ENCODE results near the gene BCHE.

BCHE gene

DNA sequence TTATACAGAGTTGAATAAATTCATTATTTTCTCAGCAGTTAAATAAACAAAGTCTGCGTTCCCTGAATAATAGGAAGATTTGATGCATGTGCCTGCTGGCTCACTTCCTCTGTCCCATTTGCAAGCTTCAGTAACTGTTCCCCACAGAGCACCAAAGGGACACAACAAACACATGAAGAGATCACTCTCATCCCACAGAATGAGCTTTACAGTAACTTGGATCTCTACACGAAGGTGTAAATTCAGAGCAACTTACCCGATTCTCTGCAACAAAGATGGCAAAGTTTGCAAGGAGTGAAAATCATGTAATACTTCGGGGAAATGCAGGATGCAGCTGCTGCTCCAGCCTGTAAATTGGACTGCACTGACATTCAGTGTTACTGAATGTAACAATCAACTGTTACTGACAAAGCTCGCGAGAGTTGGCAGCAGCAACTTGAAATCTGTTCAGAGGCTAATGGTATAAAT, at the start of gene BCHE:
Gene BCHE (minus strand): TSS at position 366 of the 468 bp plus-strand sequence. CDS start 6,390 bp downstream, outside the sequence.
- TF ChIP-seq GATA2 (IDR thresholded peaks at IDR 0.05; ENCODE audit: low read depth, low read length) (no peak), GATA3 (IDR thresholded peaks at IDR 0.05; ENCODE audit: low read depth, low read length) (no peak)

DNA sequence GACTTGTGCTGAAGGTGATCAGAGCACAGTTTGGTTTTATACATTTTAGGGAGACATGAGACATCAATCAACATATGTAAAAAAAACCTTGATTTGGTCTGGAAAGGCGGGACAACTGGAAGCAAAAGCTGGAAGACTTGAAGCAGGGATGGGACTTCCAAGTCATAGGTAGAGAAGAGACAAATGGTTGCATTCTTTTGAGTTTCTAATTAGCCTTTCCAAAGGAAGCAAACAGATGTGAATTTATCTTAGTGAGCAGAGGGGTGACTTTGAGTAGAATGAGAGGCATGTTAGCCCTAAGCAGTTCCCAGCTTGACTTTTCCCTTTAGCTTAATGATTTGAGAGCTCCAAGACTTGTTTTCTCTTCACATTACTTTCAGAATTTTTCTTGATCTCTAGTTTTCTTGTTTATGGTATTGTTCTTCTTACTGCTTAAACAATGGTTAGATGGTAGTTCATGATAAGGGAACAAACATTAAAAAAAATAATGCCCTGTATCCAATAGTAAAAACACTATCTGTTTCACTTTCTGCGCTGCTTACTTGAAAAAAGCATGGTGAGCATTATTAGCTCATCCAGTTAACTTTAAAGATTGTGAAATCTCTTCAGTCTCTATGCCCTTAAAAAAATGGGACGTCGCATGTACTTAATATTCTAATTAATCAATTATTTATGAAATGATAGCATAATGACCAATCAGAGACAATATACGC, 48.5 kb upstream of the BCHE start:
- TF ChIP-seq GATA3 (IDR thresholded peaks at IDR 0.05; ENCODE audit: low read depth, low read length) = no peak
- TF ChIP-seq GATA2 (IDR thresholded peaks at IDR 0.05; ENCODE audit: low read depth, low read length) = no peak

DNA sequence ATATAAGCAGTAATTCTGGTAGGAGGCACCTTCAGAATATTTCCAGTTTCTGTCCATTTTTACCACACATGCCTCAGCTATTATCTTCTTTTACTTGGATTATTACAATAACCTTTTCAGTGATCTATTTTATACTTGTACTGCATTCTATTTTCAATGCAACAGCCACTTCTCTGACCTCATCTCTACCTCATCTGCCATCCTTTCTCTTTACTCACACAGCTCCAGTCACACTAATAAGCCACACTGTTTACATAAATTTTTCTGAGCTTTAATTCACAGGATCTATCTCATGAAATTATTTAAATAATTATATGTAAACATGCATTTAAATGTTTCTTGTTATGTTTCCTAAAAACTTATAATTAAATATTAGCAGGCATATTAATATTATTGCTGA, 47.3 kb upstream of the BCHE start:
- TF ChIP-seq GATA2 (IDR thresholded peaks at IDR 0.05; ENCODE audit: low read depth, low read length) (no peak), GATA3 (IDR thresholded peaks at IDR 0.05; ENCODE audit: low read depth, low read length) (no peak)

DNA sequence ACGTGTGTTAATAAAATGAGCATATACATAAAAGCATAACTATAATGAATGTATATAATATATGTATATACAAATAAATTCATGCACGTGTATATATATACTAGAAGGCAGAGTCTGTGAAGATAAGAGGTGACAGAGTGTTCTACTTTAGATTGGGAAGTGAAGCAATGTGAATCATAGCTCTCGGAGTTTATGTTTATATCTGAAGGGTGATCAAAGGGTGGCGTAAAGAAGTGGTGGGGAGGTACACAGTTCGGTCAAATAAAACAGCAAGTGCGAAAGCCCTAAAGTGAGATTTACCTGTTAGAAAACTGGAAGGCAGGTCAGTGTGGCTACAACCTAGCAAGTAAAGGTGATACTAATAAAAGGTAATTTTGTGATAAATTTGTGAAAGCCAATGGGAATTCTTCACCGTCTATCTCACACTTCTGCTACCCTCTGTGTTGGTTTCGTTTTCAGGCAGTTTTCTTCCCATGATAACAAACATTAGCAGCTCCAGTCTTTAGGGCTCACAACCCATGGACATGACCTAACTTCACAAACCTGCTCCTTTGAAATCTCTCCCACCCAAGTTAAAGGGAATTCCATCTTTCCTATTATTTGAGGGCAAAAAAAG, 46.7 kb upstream of the BCHE start:
- TF ChIP-seq GATA3 (IDR thresholded peaks at IDR 0.05; ENCODE audit: low read depth, low read length) = no peak
- TF ChIP-seq GATA2 (IDR thresholded peaks at IDR 0.05; ENCODE audit: low read depth, low read length) = no peak

DNA sequence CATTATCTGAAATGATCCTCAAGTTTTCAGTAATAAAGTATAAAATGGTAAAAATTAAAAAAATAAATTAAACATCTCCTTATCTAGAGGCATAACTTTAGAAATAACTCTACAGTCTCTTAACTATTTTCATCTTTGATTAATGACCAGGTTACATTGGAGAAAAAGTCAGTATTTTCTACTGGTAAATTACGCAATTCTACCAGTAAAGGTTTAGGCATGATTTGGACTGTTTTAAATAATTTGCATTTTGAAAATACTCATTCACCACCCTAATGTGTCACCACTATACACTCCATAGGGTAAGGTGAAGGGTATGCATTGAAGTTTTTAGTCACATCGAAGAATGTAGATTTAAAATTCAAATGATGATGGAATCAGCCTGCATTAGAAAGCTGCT, 45.9 kb upstream of the BCHE start:
- TF ChIP-seq GATA3 (IDR thresholded peaks at IDR 0.05; ENCODE audit: low read depth, low read length) (no peak), GATA2 (IDR thresholded peaks at IDR 0.05; ENCODE audit: low read depth, low read length) (no peak)

DNA sequence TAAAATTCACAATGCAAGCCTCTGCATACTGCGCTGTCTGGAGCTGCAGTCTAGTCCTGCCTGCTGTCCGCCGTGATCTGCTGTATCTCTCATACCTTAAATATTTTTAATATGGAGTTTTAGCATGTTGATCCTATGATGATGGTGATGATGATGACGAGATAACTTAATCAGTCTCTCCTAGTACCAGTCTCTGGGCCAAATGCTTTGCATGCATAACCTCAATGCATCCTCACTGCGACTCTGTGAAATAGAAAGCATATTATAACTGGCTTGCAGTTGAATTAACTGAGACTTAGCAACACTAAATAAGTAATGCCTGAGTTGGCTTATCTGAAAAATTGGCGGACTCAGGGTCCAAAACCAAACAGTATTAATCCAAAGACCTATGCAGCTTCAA, 38.4 kb upstream of the BCHE start:
- no peak for TF ChIP-seq GATA3 (IDR thresholded peaks at IDR 0.05; ENCODE audit: low read depth, low read length)
- TF ChIP-seq GATA2 (IDR thresholded peaks at IDR 0.05; ENCODE audit: low read depth, low read length) = no peak

DNA sequence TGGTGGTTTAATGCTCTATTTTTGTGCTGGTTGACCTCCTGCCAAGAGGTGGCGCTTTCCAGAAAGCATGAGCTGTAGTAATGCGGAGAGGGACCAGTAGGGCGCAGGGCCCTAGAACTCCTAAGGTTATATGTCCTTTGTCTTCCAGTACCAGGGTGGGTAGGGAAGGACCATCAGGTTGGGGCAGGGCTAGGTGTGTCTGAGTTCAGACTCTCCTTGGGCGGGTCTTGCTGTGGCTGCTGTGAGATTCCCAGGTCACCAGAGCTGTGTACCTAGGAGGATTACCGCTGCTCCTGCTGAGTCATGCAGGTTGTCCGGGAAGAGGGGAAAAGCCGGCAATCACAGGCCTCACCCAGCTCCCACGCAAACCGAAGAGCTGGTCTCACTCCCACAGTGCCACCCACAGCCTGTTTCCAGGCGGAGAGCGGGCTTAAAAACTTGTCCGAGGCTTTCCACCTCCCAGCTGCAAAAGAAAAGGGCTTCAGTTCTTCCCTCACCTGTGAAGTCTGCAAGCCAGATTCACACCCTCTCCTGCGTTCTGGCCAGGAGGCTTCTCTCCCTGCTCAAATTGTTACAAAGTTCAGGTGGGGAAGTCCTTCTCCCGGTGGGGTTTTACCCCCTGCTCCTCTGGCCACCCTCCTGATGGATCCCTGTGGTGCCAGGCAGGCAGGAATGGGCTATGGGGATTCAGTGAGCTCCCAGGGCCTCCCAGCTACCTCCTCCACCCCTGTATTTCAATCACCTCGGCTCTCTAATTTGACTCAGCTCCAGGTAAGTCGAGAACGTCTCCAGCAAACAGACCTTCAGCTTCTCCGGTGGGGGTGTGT, 37.7 kb upstream of the BCHE start:
- no peak for TF ChIP-seq GATA2 (IDR thresholded peaks at IDR 0.05; ENCODE audit: low read depth, low read length)
- TF ChIP-seq GATA3 (IDR thresholded peaks at IDR 0.05; ENCODE audit: low read depth, low read length) = no peak

DNA sequence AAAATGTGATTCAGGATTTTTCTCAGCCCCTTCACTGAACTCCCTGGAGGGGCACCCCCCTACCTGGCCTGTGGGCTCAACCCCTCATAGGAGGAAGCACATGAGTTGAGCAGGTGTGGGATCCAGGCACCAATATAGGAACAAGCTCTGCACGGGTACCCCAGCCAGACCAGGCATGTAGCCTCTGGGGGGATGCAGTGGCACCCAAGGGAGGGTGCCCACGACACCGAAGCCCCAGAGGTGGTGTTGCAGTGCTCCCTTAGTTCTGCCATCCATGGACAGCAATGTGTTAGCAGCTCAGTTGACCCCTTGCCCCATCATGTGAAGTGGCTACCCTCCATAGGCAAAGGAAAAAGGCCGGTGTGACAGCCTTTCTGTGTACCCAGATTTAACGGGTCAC, 30.9 kb upstream of the BCHE start:
- no peak for TF ChIP-seq GATA3 (IDR thresholded peaks at IDR 0.05; ENCODE audit: low read depth, low read length)
- TF ChIP-seq GATA2 (IDR thresholded peaks at IDR 0.05; ENCODE audit: low read depth, low read length) = no peak

DNA sequence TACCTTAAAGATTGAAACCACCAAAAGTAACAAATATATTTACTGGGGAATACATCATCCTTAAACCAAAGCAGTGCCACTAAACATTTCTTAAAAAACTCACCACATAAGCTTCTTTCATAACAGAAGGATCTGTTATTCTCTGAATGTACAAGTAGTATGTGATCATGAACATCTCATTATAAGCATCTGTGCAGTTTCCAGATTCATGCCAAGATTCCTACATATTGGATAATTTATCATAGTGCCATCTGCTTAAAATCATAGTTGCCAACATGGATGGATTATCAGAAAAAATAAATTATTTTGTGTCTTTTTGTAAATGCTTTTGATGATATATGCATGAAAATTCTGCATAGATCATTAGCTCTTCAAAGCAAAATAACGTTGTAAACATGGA, 21.8 kb upstream of the BCHE start:
- TF ChIP-seq GATA3 (IDR thresholded peaks at IDR 0.05; ENCODE audit: low read depth, low read length) (no peak), GATA2 (IDR thresholded peaks at IDR 0.05; ENCODE audit: low read depth, low read length) (no peak)

DNA sequence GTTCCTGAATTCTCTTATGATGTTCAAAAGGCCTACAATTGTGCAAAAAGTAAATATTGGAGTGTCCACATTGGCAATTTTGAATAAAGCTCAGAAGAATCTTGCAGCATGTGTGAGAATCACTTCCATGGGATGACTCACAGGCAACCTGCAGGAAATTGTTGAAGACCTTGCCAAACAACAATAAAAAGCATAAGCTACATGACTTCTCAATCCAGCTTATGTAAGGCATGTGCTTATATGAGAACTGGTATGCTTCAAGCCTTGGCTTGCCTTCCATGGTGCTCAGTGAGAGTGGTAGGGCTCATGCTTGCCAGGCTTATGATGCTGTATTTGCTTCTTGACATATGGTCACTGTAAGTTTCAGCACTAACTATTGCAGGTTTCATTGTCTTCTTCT, 18.4 kb upstream of the BCHE start:
- TF ChIP-seq GATA3 (IDR thresholded peaks at IDR 0.05; ENCODE audit: low read depth, low read length) = no peak
- TF ChIP-seq GATA2 (IDR thresholded peaks at IDR 0.05; ENCODE audit: low read depth, low read length) = no peak

DNA sequence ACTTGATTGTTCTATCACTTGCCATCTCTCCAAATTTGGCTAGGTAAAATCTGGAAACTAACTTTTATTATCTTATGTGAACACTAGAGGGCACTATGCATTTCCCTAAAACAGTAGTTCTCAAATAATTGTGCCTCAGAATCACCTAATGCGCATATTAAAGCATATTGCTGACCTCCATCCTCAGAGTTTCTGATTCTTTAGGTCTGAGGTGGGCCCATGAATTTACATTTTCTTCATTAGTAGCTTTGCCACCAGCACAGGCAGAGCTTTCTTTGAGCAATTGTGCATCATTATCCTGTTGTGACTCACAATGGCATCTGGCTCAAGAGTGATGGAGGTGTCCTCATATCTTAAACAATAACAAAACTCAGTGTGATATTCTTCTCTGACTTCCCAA, 17.5 kb upstream of the BCHE start:
- TF ChIP-seq GATA3 (IDR thresholded peaks at IDR 0.05; ENCODE audit: low read depth, low read length) (no peak), GATA2 (IDR thresholded peaks at IDR 0.05; ENCODE audit: low read depth, low read length) (no peak)

DNA sequence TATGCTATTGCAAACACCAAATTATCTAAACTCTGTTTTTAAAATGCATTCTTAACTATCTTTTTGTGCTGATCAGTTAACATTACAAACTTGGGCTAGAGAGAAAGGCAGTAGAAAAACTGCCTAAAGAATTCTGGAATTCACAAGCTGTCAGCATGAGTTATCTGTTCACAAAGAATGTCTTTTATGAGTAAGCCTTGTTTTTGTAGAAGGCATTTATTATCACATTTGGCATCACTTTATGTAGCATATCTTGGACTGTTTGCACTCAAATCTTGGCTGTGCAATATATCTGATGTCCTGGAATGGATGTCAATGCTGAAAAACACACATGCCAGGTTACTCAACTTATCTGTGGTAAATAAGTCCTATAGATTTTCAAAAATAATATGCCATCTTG, 15.5 kb upstream of the BCHE start:
- TF ChIP-seq GATA2 (IDR thresholded peaks at IDR 0.05; ENCODE audit: low read depth, low read length) (no peak), GATA3 (IDR thresholded peaks at IDR 0.05; ENCODE audit: low read depth, low read length) (no peak)

DNA sequence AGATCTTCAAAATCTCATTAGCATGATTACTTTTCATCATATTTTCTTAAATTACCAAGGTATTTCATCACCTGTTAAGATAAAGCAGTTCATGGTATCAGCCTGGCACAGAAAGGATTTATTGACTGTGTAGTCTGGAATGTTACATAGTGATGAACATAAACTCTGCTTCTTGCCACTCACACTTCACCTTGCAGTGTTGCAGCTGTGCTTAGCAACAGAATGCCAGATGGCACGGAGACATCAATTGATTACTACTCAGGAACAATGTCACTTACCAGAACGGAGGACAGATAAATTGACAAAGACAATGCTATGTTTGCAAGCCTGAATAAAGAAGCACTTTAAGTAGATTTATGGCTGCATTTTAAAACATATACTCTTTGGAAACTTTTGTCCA, 15.0 kb upstream of the BCHE start:
- TF ChIP-seq GATA3 (IDR thresholded peaks at IDR 0.05; ENCODE audit: low read depth, low read length) (no peak), GATA2 (IDR thresholded peaks at IDR 0.05; ENCODE audit: low read depth, low read length) (no peak)

DNA sequence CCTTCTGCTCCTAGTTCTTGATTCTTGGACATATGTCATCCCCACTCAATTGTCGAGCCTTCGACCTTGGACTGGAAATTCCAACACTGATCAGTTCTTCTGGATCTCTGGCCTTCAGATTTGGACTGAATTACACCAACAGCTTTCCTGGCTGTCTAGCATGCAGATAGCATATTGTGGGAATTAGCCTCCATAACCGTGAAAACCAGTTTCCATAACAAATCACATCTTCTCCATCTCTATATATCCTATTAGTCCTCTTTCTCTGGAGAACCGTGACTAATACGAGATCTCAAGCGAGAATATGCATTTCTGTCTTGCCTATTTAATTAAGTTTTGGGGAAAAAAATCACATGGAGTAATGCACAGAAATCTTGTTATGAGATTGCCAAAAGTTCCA, 8.8 kb upstream of the BCHE start:
- TF ChIP-seq GATA2 (IDR thresholded peaks at IDR 0.05; ENCODE audit: low read depth, low read length) (no peak), GATA3 (IDR thresholded peaks at IDR 0.05; ENCODE audit: low read depth, low read length) (no peak)

Measured in SH-SY5Y (cell line).